Progenitor cell of endocrine pancreas (in vitro differentiated cells): Measurements from ENCODE around the gene IFT172. TPM values are rescaled to one million over a fixed set of nuclear protein-coding genes. Genes with fewer than 3 reads are reported as not detected.

Experiments
- DNase-seq: peaks from one replicate; pipeline ENCODE4 v3.0.0; 2021; ENCODE audit warnings: low spot score; ENCODE audit not compliant: unreplicated experiment
- H3K27ac Mint-ChIP-seq: 2 replicates; pipeline ENCODE4 v1.8.0; 2021; ENCODE audit warnings: mild to moderate bottlenecking, moderate library complexity, mixed read lengths
- H3K27me3 Mint-ChIP-seq: 2 replicates; pipeline ENCODE4 v1.8.0; 2021; ENCODE audit warnings: mixed read lengths
- H3K36me3 Mint-ChIP-seq: 2 replicates; pipeline ENCODE4 v1.8.0; 2022; ENCODE audit warnings: mixed read lengths; ENCODE audit not compliant: insufficient read depth
- H3K4me1 Mint-ChIP-seq: 2 replicates; pipeline ENCODE4 v1.8.0; 2021; ENCODE audit warnings: low read depth, mixed read lengths
- H3K4me3 Mint-ChIP-seq: 2 replicates; pipeline ENCODE4 v1.8.0; 2021; ENCODE audit warnings: low read depth, mild to moderate bottlenecking, moderate library complexity, mixed read lengths
- H3K9me3 Mint-ChIP-seq: 2 replicates; pipeline ENCODE4 v1.8.0; 2021; ENCODE audit warnings: low read depth, mixed read lengths
- total RNA-seq: library from RNA; stranded (reverse); gene quantifications from 2 replicates; pipeline ENCODE4 v1.2.1, GENCODE V29; 2021
- TF ChIP-seq, protein P1 (sequence below): fragments of 200-600 bp; sonication (generic); IDR thresholded peaks from one replicate; pipeline ENCODE4 v1.5.0; 2021; ENCODE audit warnings: antibody characterized with exemption, mild to moderate bottlenecking; ENCODE audit not compliant: unreplicated experiment

The IFT172 gene
- total RNA-seq, 1 donor from 2014 or later, result 49.5 TPM

DNA sequence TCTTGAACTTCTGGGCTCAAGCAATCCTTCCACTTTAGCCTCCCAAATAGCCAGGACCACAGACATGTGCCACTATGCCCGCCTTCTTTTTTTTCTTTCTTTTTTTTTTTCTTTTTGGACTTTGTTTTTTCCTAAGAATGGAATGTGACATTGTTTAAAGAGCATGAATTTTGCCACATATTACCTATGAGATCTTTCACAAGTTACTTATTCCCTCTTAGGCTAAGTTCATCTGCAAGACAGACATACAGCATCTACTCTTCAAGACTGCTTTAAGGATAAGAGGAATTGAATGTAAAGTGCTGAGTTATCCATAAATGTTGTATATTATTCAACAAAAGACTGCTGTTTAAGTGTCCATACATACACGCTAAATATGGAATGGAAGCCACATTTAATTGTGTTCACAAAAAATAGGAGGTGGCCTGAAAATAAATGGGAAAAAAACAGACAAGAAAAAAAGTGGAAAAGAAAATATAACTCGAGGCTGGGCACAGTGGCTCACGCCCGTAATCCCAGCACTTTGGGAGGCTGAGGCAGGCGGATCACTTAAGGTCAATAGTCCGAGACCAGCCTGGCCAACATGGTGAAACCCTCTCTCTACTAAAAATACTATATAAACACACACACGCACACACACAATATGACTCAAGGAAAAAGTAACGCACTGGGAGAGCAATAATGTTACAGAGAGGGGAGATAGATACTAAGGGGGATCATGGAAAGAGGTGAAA is 77.0 kb downstream of the IFT172 start:
- no peak overlapping the region for H3K4me3 Mint-ChIP-seq
- H3K9me3 Mint-ChIP-seq, result peaks cover 4% of the 10 kb centered on the region
- TF ChIP-seq, protein P1, sequence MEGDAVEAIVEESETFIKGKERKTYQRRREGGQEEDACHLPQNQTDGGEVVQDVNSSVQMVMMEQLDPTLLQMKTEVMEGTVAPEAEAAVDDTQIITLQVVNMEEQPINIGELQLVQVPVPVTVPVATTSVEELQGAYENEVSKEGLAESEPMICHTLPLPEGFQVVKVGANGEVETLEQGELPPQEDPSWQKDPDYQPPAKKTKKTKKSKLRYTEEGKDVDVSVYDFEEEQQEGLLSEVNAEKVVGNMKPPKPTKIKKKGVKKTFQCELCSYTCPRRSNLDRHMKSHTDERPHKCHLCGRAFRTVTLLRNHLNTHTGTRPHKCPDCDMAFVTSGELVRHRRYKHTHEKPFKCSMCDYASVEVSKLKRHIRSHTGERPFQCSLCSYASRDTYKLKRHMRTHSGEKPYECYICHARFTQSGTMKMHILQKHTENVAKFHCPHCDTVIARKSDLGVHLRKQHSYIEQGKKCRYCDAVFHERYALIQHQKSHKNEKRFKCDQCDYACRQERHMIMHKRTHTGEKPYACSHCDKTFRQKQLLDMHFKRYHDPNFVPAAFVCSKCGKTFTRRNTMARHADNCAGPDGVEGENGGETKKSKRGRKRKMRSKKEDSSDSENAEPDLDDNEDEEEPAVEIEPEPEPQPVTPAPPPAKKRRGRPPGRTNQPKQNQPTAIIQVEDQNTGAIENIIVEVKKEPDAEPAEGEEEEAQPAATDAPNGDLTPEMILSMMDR, result no peak
- H3K36me3 Mint-ChIP-seq, result peaks cover 4% of the 10 kb centered on the region
- H3K4me1 Mint-ChIP-seq, result peaks cover 12% of the 10 kb centered on the region
- H3K27ac Mint-ChIP-seq, result no peak overlapping the region
- peaks cover 7% of the 10 kb centered on the region for H3K27me3 Mint-ChIP-seq
- no peak for DNase-seq

DNA sequence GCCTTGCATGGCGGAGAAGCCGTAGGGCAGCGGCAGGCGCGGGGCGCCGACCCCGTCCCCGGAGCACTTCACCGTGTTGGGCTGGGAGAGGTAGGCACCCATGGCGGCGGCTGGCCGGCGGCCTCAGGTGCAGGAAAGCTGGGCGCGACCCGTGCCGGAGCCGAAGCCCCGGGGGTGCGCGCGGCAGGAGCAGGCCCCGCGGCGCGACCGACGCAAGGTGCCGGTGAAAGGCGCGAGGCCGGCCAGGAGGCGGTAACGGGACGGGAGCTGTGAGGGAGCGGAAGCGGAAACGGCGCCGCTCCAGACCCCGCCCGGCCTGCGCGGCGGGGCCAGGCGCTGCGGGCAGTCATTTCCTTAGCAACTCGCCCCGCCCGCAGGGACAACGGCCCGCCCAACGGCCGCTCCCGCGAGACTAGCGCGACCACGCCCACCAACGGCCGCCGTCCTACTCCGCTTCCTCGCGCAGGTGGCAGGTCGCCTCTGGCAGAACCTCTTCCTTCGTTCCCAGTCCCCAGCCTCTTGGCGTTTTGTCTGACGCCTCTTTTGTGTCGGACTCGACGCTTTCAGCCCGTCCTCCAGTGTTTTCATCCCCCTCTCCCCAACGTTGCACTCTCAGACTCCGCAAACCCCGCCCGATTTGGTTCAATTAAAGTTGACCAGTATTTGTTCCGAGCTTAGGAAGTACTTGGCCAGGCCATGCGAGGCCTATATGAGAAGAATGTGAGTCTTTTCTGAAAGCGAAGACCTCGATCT is 80.0 kb downstream of the IFT172 start, which contains the start of gene PPM1G:
Gene PPM1G (minus strand): TSS at position 271 of the 753 bp plus-strand sequence. CDS start 169 bp downstream, at position 102.
- Mint-ChIP-seq H3K4me3 (peak within 1 kb of the TSS; percentile 88), H3K9me3 (peaks cover 4% of the 10 kb centered on the region), H3K27me3 (peaks cover 7% of the 10 kb centered on the region), H3K27ac (peak within 1 kb of the TSS; percentile 99), H3K36me3 (peaks cover 8% of the 10 kb centered on the region), H3K4me1 (peaks cover 18% of the 10 kb centered on the region)
- peak; percentile 95 for DNase-seq
- TF ChIP-seq, protein P1, result no peak

DNA sequence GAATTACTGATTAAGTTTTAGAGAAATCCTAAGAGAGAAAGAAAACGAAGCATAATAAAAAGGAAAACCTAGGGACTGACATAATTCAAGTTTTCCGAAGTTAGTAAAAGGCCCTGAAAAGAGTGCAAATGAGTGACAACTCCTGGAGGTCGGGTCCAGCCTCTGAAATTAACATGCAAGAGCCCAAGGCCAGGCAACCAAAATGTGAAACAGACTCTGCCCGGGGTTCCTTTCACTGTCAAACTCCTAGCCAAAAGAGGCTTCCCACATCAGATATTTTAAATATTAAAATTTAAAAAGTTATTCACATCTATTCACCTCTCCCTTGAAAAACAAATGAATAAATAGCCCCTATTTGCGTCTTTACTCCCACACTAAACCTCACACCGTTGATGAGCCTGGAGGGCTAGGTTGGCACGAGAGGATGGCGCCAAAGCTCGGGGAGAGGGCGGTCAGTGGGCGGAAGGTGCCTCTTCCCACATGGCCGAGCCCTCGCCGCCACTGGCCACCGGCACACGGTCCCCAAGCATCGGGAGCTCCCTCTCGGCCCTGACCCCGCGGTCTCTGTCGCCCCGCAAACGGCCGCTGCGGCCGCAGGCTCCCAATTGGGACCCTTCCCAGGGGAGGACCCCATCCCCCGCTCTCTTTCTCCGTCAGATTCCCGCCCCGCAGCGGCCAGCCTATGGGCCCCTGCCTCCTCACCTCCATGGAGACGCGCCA is 80.8 kb downstream of the IFT172 start:
- peaks cover 7% of the 10 kb centered on the region for H3K27me3 Mint-ChIP-seq
- peaks cover 8% of the 10 kb centered on the region for H3K36me3 Mint-ChIP-seq
- no peak for DNase-seq
- H3K4me1 Mint-ChIP-seq, result peaks cover 18% of the 10 kb centered on the region
- H3K9me3 Mint-ChIP-seq, result peaks cover 4% of the 10 kb centered on the region
- H3K4me3 Mint-ChIP-seq, result peak overlapping the region; percentile 88
- TF ChIP-seq, protein P1, result no peak
- H3K27ac Mint-ChIP-seq, result peak overlapping the region; percentile 95

DNA sequence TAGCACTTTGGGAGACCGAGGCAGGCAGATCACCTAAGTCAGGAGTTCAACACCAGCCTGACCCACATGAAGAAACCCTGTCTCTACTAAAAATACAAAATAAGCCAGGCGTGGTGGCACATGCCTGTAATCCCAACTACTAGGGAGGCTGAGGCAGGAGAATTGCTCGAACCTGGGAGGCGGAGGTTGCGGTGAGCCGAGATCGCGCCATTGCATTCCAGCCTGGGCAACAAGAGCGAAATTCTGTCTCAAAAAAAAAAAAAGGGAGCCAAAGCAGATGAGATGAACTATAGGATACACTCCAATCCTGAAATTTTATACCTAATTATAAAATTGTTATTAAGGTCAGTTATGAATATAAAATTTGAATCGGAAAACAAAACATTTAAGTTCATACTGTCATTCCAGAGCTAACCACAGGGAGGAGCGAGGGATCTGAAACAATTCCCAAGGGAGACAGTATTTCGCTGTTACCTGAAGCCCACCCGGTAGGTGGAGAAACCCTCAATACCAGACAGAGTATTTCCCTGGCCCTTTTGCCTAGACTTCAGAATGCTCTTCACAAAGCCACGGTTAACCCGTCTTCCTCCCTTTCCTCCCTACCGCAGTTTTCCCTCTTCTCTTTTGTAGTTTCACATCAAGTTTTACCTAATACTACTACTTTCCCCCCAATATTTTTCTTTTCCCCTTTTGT is 81.6 kb downstream of the IFT172 start:
- DNase-seq, result peak; percentile 19
- TF ChIP-seq, protein P1, result peak; percentile 70
- Mint-ChIP-seq H3K9me3 (peaks cover 4% of the 10 kb centered on the region), H3K4me3 (peak overlapping the region; percentile 88), H3K27ac (peak overlapping the region; percentile 95), H3K4me1 (peaks cover 18% of the 10 kb centered on the region), H3K27me3 (peaks cover 7% of the 10 kb centered on the region), H3K36me3 (peaks cover 8% of the 10 kb centered on the region)
